Lower leg skin (tissue), 3 donors: Measurements from ENCODE around the gene LRGUK.

ENCODE experiments used
- CTCF ChIP-seq, 3 donors: fragments of 450-650 bp; IDR thresholded peaks; one replicate each; pipeline ENCODE4 v1.5.1; 2016; ENCODE audit warnings: antibody characterized with exemption in 3 of 3, mild to moderate bottlenecking in 3 of 3, moderate library complexity in 2 of 3
- POLR2A ChIP-seq, 2 donors: fragments of 450-650 bp; IDR thresholded peaks; one replicate each; pipeline ENCODE4 v1.6.1; 2016 to 2017; ENCODE audit warnings: antibody characterized with exemption in 2 of 2, mild to moderate bottlenecking in 1 of 2, moderate library complexity in 1 of 2

- TF ChIP-seq CTCF (IDR thresholded peaks at IDR 0.05) (no peak), POLR2A (IDR thresholded peaks at IDR 0.05) (no peak)
Observed at GRCh38 chr7:134201569-134202261, 74.6 kb downstream of the LRGUK start.
